Stomach (tissue), 9 donors: ENCODE data around the gene UGT1A10. TPM values are rescaled to one million over a fixed set of nuclear protein-coding genes. Genes with fewer than 3 reads are reported as not detected.

Experiments used
- DNase-seq, 2 donors: peaks; one replicate each; pipeline versions ENCODE4 v3.0.0 to v3.0.0-alpha.2; 2013 to 2019
- H3K27ac ChIP-seq, 5 donors: fragments of 200-600 bp in 4 of 5; sonication (generic) in 4 of 5; one replicate each; pipeline ENCODE4 v1.5.1; 2013 to 2019; ENCODE audit warnings: mild to moderate bottlenecking in 1 of 5, moderate library complexity in 1 of 5
- H3K27me3 ChIP-seq, 3 donors: fragments of 200-600 bp; sonication (generic); one replicate each; pipeline ENCODE4 v1.5.1; 2017 to 2019; ENCODE audit warnings: mixed run types in 1 of 3
- H3K36me3 ChIP-seq, 4 donors: fragments of 200-600 bp; sonication (generic); 1 replicate in 3 of 4; 2 replicates in 1 of 4; pipeline ENCODE4 v1.5.1; 2016 to 2019
- H3K4me1 ChIP-seq, 4 donors: fragments of 200-600 bp; sonication (generic); one replicate each; pipeline ENCODE4 v1.5.1; 2016 to 2019
- H3K4me3 ChIP-seq, 4 donors: fragments of 200-600 bp; sonication (generic) in 3 of 4; one replicate each; pipeline ENCODE4 v1.5.1; 2016 to 2019; ENCODE audit warnings: mild to moderate bottlenecking in 1 of 4
- H3K9me3 ChIP-seq, 4 donors: fragments of 200-600 bp; sonication (generic); one replicate each; pipeline ENCODE4 v1.5.1; 2016 to 2019
- CTCF ChIP-seq, 7 experiments: fragments of 450-650 bp in 4 of 7; fragments of 200-600 bp in 3 of 7; sonication (generic) in 3 of 7; IDR thresholded peaks; one replicate each; pipeline ENCODE4 v1.5.1; 2016 to 2019; ENCODE audit warnings: antibody characterized with exemption in 7 of 7, control low read depth in 2 of 7, mild to moderate bottlenecking in 1 of 7
- EP300 ChIP-seq: sonication (generic); formaldehyde crosslinking; IDR thresholded peaks from one replicate; pipeline ENCODE4 v1.6.1; 2017; ENCODE audit warnings: antibody characterized with exemption
- POLR2A ChIP-seq, 4 donors: fragments of 450-650 bp; IDR thresholded peaks; one replicate each; pipeline ENCODE4 v1.6.1; 2016; ENCODE audit warnings: antibody characterized with exemption in 4 of 4, control low read depth in 2 of 4, mild to moderate bottlenecking in 1 of 4, moderate library complexity in 1 of 4
- POLR2AphosphoS5 ChIP-seq, 3 donors: sonication (generic); formaldehyde crosslinking; IDR thresholded peaks; one replicate each; pipeline ENCODE4 v1.6.1; 2016; ENCODE audit warnings: antibody characterized with exemption in 3 of 3
- WGBS, 5 donors: extraction: QIAGEN DNeasy Blood & Tissue Kit in 3 of 5; methylation state at CpG; one replicate each; pipeline versions ENCODE4 v1.1.5 to v1.1.7; 2013 to 2018; 5-methylcytosine and 5-hydroxymethylcytosine counted together
- intact Hi-C: fragments of 100-400 bp; cut with DNase I; formaldehyde crosslinking; loops from one replicate; pipeline ENCODE4 v1.15.1; 2023; ENCODE audit warnings: low total_unique reads
- polyA plus RNA-seq, 3 donors: library from polyadenylated mRNA; stranded (reverse); fragments of 200-250 nt; gene quantifications; one replicate each; pipeline ENCODE4 v1.2.3, GENCODE V29; 2013
- total RNA-seq, 5 donors: library from RNA; depleted of rRNA; stranded (reverse); fragments of >200 nt; gene quantifications; one replicate each; pipeline versions ENCODE4 v1.1.0 to v1.2.3, GENCODE V29; 2014 to 2016
- donor health status: healthy with polysubstance abuse.
- donor health status: Bipolar disorder and iron deficiency.
- donor health status: healthy.

UGT1A10 gene
- total and polyA plus RNA-seq, 8 donors = 0.45 to 32.7 (median 2.2) TPM; not detected in 1

GRCh38 chr2:233815861-233816260 is 179.6 kb downstream of the UGT1A10 start:
- Histone ChIP-seq H3K27ac (no peak overlapping the region), H3K4me1 (no peaks in the 10 kb centered on the region), H3K36me3 (no peaks in the 10 kb centered on the region), H3K4me3 (no peak overlapping the region), H3K9me3 (no peaks in the 10 kb centered on the region), H3K27me3 (peaks cover 0 to 4% (median 0%) of the 10 kb centered on the region in 3 donors)
- WGBS, 5 donors = 77 to 93% (median 83%) methylated on average over 6 of the region's 6 CpGs
- TF ChIP-seq POLR2A (IDR thresholded peaks at IDR 0.05) (no peak), EP300 (no peak), CTCF (IDR thresholded peaks at IDR 0.05) (no peak), POLR2AphosphoS5 (IDR thresholded peaks at IDR 0.05) (no peak)
- intact Hi-C loops = no loop called here
- DNase-seq = no peak

- Histone ChIP-seq H3K9me3 (no peaks in the 10 kb centered on the region), H3K4me3 (no peak overlapping the region), H3K27ac (no peak overlapping the region), H3K4me1 (no peaks in the 10 kb centered on the region), H3K27me3 (peaks cover 0 to 4% (median 0%) of the 10 kb centered on the region in 3 donors), H3K36me3 (no peaks in the 10 kb centered on the region)
- intact Hi-C loops = no loop called here
- DNase-seq = no peak
- WGBS, 5 donors = 51 to 67% (median 61%) methylated on average over 2 of the region's 2 CpGs
- TF ChIP-seq CTCF (IDR thresholded peaks at IDR 0.05) (no peak), POLR2A (IDR thresholded peaks at IDR 0.05) (no peak), EP300 (no peak), POLR2AphosphoS5 (IDR thresholded peaks at IDR 0.05) (no peak)
These were observed 180.1 kb downstream of the UGT1A10 start for GRCh38 chr2:233816334-233816733.

GRCh38 chr2:233816771-233817170 is 180.5 kb downstream of the UGT1A10 start:
- no peaks in the 10 kb centered on the region for H3K4me1 ChIP-seq
- no peak for TF ChIP-seq POLR2AphosphoS5 (IDR thresholded peaks at IDR 0.05)
- H3K27ac ChIP-seq = no peak overlapping the region
- H3K9me3 ChIP-seq = no peaks in the 10 kb centered on the region
- intact Hi-C loops = no loop called here
- no peaks in the 10 kb centered on the region for H3K36me3 ChIP-seq
- WGBS, 5 donors = 72 to 78% (median 77%) methylated on average over 4 of the region's 4 CpGs
- peaks cover 0 to 4% (median 0%) of the 10 kb centered on the region in 3 donors for H3K27me3 ChIP-seq
- DNase-seq = peak in 1 of 2 donors; percentile 17
- H3K4me3 ChIP-seq = no peak overlapping the region

GRCh38 chr2:233817361-233817911 is 181.2 kb downstream of the UGT1A10 start:
- Histone ChIP-seq H3K27ac (no peak overlapping the region), H3K27me3 (peaks cover 0 to 4% (median 0%) of the 10 kb centered on the region in 3 donors), H3K4me1 (no peaks in the 10 kb centered on the region), H3K9me3 (no peaks in the 10 kb centered on the region), H3K36me3 (no peaks in the 10 kb centered on the region), H3K4me3 (no peak overlapping the region)
- 70 to 83% (median 77%) methylated on average over 3 of the region's 3 CpGs for WGBS, 5 donors
- intact Hi-C loops = no loop called here
- DNase-seq = peak in 1 of 2 donors; percentile 20
- TF ChIP-seq POLR2A (IDR thresholded peaks at IDR 0.05) (no peak), POLR2AphosphoS5 (IDR thresholded peaks at IDR 0.05) (no peak), CTCF (IDR thresholded peaks at IDR 0.05) (no peak), EP300 (no peak)

- WGBS, 5 donors = 83 to 92% (median 86%) methylated on average over 8 to 11 of the region's 11 CpGs
- no peak overlapping the region for H3K27ac ChIP-seq
- no peak for TF ChIP-seq CTCF (IDR thresholded peaks at IDR 0.05)
- peaks cover 0 to 4% (median 0%) of the 10 kb centered on the region in 3 donors for H3K27me3 ChIP-seq
- DNase-seq = peak in 1 of 2 donors; percentile 22
- no peaks in the 10 kb centered on the region for H3K36me3 ChIP-seq
- no peak overlapping the region for H3K4me3 ChIP-seq
- H3K4me1 ChIP-seq = no peaks in the 10 kb centered on the region
- intact Hi-C loops = no loop called here
- H3K9me3 ChIP-seq = no peaks in the 10 kb centered on the region
These were observed 181.9 kb downstream of the UGT1A10 start for GRCh38 chr2:233817995-233818638.
